HT-29 (cell line): Measurements from ENCODE around the gene ZNF862. TPM values are rescaled to one million over a fixed set of nuclear protein-coding genes. Genes with fewer than 3 reads are reported as not detected.

ENCODE experiments used
- DNase-seq: peaks from one replicate; pipeline ENCODE4 v3.0.0-alpha.2; 2015; ENCODE audit warnings: low spot score
- total RNA-seq: library from RNA; depleted of rRNA; stranded (reverse); fragments of >200 nt; shearing (Covaris generic); gene quantifications from 2 replicates; pipeline ENCODE4 v1.2.3, GENCODE V29; 2014

ZNF862 gene
- total RNA-seq, 1 experiment from 2014 or later = 11.7 TPM

DNA sequence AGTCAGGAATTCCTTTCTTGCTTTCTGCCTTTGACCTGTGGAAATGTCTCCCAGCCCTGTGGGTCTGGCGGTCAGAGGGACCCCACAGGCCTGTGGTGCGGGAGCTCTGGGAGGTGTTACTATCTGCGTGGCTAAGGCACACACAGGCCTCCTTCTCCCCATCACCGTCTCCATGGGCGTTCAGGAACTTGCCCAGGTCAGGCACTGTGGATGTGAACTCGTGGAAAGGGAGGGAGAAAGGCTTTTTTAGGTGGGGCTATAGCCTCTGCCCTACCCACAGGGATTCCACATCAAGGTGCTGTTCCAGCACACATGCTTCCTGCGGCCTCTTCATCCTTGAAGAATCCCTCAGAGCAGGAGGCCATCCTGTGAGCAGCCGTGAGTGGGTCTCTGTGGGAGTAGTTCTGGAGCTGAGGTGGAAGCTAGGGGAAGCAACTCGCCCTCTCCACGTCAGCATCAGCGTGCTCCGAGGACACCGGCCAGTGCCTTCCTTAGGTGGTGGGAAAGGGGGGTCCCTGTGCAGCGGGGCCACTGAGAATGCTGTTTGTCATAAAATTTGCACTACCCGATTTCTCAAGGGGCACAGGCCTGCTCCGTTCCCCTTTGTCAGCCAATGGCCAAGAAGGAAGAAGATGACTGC, 28.1 kb downstream of the ZNF862 start:
- DNase-seq = no peak

DNA sequence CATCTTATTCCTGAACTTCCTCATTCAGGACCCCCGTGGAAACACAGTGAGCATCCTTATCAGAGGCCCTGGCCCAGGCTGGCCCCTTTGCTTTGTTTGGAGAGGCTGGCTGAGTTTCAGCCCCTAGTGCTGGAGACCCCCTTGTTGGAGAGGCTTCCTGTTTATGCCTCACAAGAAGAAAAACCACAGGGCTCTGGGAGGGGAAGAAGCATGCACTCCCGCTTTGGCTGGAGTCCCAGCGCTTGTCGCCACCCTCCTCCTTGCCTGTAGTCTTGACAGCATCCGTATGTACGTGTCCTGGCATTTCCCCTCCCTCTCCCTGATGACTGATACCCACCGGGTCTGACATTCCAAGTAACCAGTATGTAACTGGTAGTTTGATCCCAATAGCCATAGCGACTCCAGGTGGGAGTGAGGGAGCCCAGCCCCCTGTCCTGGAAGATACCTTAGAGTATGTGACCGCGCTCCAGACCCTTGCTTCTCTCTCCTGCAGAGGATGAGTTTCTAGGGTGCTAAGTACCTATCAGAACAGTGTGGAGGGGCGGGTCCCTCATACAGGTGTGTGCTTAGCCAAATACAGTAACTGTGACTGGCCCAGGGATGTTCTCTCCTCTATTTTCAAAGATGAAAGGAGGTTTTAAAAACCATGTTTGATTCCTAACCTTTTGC, 28.7 kb downstream of the ZNF862 start:
- peak; percentile 65 for DNase-seq

DNA sequence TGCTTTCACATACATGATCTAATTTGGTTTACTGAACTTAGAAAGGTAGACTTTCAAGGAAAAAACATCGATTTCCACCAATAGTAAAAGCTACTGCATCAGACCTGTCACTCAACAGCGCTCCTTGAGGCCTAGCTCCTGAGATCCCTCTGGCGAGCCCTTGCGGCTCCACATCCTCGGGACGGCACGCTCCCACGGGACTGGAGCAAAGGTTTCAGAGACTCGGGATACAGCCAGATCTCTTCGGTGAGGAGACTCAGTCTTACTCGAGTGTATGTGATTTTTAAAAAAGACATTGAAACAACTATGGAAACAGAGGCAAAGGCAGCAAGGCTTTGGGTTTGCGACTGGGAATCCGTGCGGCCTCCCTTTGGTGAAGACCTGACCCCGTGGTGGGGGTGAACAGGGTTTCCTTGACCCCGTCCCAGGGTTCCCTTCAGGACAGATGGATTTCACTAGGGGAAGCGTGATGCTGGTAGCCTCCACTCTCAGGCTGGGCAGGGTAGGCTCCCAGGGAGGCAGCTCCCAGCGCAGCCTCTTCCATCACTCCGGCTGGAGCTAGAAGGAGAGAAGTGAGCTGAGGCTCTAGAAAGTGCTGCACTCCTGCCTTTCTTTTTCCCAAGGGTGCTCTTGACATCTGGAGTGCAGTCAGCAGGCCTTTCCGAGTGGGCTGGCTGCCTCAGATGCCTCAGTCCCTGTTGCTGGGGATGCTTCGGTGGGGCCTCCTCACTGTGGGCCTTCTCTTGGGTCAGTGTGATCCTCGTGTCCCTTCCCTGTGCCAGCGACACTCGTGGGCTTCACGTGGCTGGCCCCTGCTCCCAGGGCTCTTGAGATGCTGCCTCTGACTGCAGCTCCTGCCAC, 29.8 kb downstream of the ZNF862 start:
- DNase-seq = no peak

DNA sequence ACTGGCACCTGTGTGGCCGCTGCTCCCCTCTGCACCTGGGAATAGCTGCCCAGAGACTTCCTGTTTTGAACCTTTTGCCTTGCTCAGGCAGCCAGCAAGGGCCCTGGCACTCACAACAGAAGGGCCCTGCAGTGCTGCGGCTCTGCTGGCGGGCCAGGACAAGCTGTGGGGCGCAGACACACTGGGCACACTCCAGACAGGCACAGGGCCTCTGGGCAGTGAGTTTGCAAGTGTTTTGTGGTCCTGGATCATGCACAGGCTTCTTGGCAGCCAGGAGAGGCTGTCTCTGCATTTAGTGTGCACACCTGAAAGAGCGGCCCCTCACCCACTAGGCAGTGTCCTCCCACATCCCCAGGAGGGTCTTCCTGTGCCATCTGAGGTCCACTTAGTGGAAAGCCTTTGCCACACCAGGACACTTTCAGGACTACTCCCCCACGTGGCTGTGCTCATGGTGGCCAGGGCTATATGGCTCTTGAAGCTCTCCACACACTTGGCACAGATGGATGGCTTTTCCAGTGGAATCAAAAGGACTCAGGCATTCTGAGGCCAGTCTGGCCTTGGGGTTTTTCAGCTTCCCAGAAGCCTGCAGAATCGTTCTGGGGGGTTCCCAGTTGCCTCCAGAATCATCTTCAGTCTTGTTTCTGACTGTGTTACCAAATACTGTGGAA, 30.6 kb downstream of the ZNF862 start:
- no peak for DNase-seq

DNA sequence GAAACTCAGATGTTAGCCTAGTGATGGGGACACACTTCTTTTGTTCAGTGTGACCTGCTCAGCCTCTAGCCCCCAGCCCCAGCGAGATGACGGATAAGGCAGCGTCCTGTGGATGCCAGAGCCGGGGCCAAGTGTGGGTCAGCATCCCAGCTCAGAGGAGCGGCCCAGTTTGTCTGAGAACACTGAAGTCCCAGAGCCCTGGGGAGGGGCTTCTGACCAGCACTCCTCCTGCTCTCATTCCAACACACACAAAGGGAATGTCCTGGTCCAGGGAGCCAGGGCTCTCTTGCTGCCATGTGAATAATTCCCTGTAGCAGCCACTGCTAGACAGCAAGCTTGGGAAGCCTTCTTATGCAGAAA, 31.1 kb downstream of the ZNF862 start:
- no peak for DNase-seq

DNA sequence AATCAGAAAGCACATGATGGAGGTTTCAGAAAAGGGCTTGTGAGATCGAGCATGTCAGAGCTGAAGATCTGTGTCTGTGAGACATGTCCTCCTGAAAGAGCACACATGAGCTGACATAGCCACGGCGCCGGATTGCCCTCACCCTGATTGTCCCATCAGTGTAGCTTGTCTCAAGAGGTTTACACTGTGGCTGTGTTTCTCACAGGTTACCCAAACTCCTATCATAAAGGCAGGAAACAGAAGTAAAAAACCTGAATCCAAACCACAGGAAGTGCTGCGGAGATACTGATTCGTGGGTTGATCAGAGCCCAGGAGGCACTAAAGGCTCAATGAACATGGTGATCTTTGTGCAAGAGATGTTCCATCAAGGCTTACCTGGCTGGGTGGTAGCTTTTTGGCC, 31.7 kb downstream of the ZNF862 start:
- DNase-seq = no peak

DNA sequence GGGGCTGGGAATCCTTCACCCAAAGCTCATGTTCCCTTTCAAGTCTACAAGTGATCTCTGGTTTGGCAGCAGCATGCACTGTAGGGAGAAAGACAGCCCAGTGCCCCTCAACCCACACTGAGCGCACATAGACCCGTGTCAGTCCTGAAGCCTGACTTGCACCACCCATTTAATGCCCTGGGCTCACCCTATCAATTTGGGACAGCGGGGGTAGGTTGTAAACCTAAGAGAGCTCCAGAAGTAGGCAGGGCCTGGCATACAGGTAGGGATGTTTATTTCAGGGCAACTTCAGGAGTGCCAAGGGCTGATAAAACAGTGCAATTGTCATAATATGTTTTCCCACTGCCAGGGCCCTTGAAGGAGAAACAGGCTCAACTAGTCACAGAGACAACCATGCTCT, 32.1 kb downstream of the ZNF862 start:
- DNase-seq = no peak

DNA sequence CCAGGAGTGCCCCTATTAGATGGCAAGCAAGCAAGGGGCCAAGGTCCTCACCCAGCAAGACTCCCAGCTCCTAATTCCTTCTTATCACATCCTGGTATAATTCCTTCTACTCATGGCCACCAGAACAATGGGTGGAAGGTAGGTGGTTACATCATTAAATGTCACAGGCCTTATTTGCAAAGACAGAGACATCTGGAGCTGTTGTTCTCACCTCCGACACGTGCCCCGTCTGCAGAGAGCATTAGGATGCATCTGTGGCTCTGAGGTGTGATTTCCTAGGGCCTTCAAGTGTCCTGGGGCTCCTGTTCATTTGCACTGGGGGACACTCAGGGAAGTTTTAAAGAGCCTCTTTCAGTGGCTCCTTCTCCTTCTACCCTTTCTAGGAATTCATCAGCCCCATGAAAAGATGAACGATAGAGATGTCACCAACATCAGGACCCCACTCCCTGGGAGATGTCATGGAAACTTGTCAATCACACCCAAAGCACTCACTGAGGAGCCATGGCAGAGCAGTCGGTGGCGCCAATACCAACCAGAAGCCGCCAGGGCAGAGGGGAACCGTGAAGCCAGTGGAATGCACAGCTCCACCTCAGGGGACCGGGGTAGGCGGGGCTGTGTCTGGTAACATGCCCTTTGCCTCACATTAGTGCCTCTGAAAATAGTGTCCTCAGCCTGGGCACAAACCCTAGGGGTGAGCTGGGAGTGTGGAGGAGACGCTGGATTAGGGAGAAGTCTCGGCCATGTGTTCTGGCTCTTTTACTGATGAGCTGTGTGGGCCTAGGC, 32.7 kb downstream of the ZNF862 start:
- peak; percentile 75 for DNase-seq

DNA sequence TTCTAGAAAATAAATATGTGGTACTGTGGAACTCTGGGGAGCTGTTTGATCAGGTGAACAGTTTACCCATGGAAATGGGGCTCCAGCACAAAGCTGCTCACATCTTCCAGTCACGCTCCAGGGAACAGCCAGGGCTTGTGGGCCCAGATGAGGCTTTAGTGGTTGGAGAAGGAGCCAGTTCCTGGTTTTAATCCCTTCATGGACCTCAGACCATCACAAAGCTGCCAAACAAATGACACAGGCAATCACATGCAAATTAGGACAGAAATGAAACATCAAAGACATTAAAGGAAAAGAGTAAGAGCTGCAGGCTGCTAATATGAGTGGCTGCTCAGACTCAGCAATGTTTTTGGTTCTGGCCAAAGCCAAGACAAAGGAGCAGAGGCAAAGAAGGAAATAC, 33.4 kb downstream of the ZNF862 start:
- DNase-seq = no peak

DNA sequence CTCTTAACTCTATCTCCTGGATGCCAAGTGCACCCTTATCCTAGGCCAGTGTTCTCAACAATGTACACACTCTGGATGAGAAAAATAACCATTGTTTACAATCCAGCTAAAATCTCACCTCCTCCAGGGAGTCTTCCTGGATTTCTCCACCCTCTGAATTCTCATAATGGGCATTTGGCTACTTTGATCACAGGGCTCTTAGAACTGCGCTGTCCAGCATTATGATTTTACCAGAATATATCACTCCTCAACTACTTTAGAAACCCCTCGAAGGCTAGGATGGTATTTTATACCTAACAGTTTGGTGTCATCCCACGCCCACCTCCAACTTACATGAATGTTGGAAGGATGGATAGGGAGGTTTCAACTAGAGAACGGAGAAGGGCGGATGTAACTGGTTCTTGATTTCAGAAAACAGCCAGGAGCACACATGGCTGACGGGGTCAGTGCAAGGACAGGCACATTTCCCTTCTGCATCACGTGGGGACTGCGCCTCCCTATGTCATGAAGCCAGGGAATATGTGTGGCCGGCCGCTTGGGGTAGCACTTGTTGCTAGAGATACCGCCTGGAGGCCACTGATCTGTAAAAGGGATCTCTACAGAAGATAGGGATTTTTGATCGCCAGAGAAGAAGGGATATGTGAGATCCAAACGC, 34.4 kb downstream of the ZNF862 start:
- DNase-seq = peak; percentile 97

DNA sequence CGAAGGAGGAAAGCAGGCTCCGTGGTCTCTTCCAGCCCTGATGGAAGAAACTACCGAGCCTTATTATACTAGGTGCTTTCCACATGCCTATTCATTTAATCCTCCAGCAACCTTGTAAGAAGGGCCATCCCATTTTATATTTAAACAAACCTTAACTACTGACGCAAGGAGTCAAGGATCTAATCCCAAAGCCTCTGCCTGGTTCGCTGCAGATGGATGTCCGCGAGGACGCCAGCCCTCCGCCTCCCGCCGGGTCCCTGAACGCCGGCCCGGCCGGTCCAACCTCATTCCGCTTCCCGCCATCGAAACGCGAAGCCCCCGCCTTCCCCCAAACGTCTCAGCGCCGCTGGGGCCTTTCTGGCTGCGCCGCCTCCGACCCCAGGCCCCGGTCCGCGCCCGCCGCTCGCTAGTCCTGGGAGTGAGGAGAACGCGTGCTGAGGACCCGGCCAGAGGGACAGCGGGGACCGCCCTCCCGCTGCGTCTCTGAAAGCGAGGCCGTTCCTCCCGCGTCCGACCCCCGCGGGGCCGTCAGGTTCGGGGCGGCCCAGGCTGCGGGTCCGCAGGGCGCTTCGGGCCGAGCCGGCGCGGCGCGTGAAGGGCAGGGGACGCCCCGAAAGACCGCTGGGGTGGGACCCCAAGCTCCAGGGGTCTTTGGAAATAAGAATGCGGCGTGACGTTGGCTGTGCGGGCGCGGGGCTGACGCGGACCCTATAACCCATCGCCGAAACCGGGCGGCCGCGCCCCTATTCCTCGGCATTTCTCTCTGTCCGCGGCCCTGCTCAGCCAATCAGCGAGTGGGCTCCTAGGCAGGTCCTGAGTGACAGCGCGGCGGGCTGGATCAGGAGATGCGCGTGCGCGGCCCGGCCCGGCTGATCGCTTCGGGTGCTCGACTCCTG, 35.1 kb downstream of the ZNF862 start, which contains the start of gene ATP6V0E2:
Gene ATP6V0E2 (plus strand): TSS at position 896 of the 896 bp plus-strand sequence. CDS start 97 bp downstream, outside the sequence.
- DNase-seq = peak; percentile 99

DNA sequence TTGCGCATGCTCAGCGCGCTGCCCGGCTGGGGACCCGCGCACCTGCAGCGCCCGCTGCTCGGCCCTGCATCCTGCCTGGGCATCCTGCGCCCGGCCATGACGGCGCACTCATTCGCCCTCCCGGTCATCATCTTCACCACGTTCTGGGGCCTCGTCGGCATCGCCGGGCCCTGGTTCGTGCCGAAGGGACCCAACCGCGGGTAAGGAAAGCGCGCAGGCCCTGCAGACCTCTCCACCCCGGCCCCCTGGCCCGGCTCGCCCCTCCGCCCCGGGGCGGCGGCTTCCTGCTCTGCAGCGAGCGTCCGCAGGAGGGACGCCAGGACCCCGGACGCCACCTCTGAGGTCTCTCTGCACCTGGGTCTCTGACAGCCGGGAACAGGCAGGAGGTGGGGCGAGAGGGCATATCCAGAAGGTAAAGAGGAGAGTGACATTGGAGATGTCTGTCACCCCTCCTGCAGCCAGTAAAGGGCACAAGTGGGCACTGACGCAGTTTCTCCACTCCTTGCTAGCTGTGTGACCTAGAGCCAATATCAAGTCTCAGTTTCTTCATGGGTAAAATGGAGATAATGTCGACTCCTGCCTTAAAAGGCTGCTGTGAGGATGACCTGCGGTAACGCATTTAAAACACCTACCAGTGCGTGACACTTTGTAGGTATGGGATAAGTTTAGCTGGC, 35.9 kb downstream of the ZNF862 start:
- peak; percentile 27 for DNase-seq

DNA sequence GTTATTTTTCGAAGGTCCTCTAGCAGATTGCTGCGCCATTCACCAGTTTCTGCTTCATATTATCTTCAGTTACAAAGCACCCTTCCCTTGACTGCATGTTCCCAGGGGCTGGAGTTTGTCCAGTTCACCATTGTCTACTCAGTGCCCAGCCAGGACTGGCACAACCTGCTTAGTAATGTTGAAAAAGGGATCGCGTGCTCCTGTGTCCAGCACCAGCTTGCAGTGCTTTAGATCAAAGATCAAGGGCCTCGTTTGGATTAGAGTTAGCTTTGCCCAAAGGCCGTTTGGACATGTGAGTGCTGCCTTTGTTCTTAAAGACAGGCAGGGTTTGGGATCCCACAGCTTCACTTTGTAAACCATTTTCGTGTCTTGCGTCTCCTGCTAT, 36.5 kb downstream of the ZNF862 start:
- no peak for DNase-seq

DNA sequence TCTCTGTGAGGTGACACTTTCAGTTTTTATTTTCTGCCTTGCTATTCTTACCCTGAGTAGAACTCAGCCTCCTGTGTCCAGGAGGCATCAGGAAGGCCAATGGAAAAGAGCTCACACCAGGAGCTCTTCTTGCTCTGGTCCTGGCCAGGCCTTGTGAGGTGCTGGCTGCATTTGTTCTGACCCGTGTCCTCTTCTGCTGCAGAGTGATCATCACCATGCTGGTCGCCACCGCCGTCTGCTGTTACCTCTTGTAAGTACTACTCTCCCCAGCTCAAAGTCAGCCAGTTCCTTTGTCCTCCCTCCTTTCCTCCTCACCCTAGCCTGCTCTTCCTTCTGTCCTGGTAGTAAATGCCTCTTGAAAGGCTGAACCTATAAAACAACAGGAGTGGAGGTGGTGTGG, 37.2 kb downstream of the ZNF862 start:
- no peak for DNase-seq

DNA sequence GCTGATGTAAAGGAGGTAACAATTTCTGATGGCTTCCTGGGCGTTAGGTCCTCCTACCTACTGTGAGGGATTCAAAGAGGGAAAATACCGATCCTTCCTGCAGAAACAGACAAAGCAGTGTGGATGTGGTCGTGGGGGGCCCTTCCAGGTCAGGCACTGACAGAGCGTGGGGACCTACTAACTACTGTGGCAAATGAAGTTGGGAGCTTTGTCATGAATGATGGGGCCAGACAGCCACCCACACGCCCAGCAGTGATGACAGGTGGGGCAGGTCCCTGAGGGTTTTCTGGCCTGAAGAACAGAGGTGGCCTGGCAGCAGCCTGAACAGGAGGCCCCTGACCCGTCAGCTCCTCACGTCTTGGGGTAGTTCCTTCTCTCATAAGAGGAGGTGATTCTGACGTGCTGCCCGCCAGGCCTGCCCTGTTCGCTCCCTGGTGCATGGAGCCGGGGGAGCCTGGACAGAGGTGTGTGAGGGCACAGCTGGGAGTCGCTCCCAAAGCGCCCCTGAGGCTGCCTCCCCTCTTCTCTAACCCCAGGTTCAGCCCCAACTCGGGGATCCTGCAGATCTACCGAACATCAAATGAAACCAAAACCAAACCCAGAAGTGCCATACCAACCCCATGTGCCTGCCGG, 39.8 kb downstream of the ZNF862 start:
- no peak for DNase-seq

DNA sequence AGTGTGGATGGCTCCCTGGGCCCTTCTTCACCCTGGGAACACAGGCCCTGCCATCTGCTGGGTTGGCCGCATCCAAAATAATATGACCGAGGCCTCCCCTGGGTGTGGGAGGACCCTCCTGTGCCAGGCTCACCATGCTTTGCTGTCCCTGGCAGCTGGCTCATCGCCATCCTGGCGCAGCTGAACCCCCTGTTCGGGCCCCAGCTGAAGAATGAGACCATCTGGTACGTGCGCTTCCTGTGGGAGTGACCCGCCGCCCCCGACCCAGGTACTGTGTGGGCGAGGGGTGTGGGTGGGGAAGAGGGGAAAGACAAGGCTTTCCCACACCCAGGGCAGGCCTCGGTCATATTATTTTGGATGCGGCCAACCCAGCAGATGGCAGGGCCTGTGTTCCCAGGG, 40.3 kb downstream of the ZNF862 start:
- DNase-seq = no peak

DNA sequence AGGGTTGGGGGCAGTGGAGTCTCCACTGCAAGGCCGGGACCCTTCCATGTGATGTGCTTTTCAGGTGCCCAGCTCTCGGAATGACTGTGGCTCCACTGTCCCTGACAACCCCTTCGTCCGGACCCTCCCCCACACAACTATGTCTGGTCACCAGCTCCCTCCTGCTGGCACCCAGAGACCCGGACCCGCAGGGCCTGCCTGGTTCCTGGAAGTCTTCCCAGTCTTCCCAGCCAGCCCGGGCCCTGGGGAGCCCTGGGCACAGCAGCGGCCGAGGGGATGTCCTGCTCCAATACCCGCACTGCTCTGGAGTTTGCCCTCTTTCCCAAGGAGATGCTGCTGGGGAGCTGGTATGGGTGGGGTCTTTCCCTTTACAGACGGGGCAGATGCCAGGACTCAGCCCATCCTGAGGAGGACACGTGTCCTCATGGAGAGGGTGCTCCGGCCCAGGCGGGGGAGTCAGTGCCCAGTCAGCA, 41.1 kb downstream of the ZNF862 start:
- DNase-seq = no peak
